Measurements from ENCODE around the gene STK32A.

The STK32A gene

GRCh38 chr5:147267082-147267832 lies 32.4 kb downstream of the STK32A start:
- DNase-seq = no peak

- no peak for DNase-seq
These were observed 41.7 kb downstream of the STK32A start for GRCh38 chr5:147276497-147276896.

- no peak for DNase-seq
These were observed 51.5 kb downstream of the STK32A start for GRCh38 chr5:147286296-147286695.

- no peak for DNase-seq
These were observed 52.3 kb downstream of the STK32A start for GRCh38 chr5:147287110-147287509.

GRCh38 chr5:147290261-147290660 lies 55.4 kb downstream of the STK32A start:
- DNase-seq = no peak

- DNase-seq = no peak
These were observed 68.4 kb downstream of the STK32A start for GRCh38 chr5:147303251-147303650.

- no peak for DNase-seq
These were observed 69.2 kb downstream of the STK32A start for GRCh38 chr5:147303976-147304375.

- DNase-seq = no peak
These were observed 70.3 kb downstream of the STK32A start for GRCh38 chr5:147305147-147305546.

GRCh38 chr5:147306351-147306750 lies 71.5 kb downstream of the STK32A start:
- no peak for DNase-seq

- no peak for DNase-seq
These were observed 72.3 kb downstream of the STK32A start for GRCh38 chr5:147307170-147307569.

GRCh38 chr5:147309621-147310020 lies 74.8 kb downstream of the STK32A start:
- DNase-seq = no peak

GRCh38 chr5:147310059-147310704 lies 75.4 kb downstream of the STK32A start:
- DNase-seq = no peak

- no peak for DNase-seq
These were observed 83.3 kb downstream of the STK32A start for GRCh38 chr5:147317978-147318684.

GRCh38 chr5:147321569-147321968 lies 86.7 kb downstream of the STK32A start:
- DNase-seq = no peak

- no peak for DNase-seq
These were observed 92.6 kb downstream of the STK32A start for GRCh38 chr5:147327421-147327820.

- DNase-seq = no peak
These were observed 93.1 kb downstream of the STK32A start for GRCh38 chr5:147327905-147328304.

GRCh38 chr5:147332658-147333057 lies 97.8 kb downstream of the STK32A start:
- DNase-seq = no peak

- no peak for DNase-seq
These were observed 102.0 kb downstream of the STK32A start for GRCh38 chr5:147336876-147337275.

GRCh38 chr5:147339313-147339712 lies 104.5 kb downstream of the STK32A start:
- DNase-seq = no peak

- no peak for DNase-seq
These were observed 106.1 kb downstream of the STK32A start for GRCh38 chr5:147340941-147341340.

- DNase-seq = no peak
These were observed 106.5 kb downstream of the STK32A start for GRCh38 chr5:147341345-147341744.

- no peak for DNase-seq
These were observed 110.0 kb downstream of the STK32A start for GRCh38 chr5:147344861-147345260.

GRCh38 chr5:147346006-147346561 lies 111.3 kb downstream of the STK32A start:
- no peak for DNase-seq

GRCh38 chr5:147348046-147348445 lies 113.2 kb downstream of the STK32A start:
- DNase-seq = no peak

Measured in activated naive CD4-positive, alpha-beta T cell treated with Interleukin-2 at 50 U/mL for 16 hours (primary cell).